Body of pancreas (tissue), 4 donors: Measurements from ENCODE around the gene ARHGAP24. TPM values are rescaled to one million over a fixed set of nuclear protein-coding genes. Genes with fewer than 3 reads are reported as not detected.

Experiments used
- ATAC-seq: fragments of 150-250 bp; one replicate; pipeline ENCODE4 v1.9.1; 2016
- DNase-seq, 4 donors: peaks; one replicate each; pipeline ENCODE4 v3.0.0-alpha.2; 2019
- H3K27ac ChIP-seq, 4 donors: fragments of 200-600 bp; sonication (generic); 1 replicate in 3 of 4; 2 replicates in 1 of 4; pipeline versions ENCODE4 v1.5.1 to v1.6.1; 2016 to 2019; ENCODE audit warnings: mild to moderate bottlenecking in 1 of 4, mixed read lengths in 1 of 4, moderate library complexity in 1 of 4
- H3K27me3 ChIP-seq, 2 donors: fragments of 200-600 bp; sonication (generic); one replicate each; pipeline ENCODE4 v1.6.0; 2016; ENCODE audit warnings: mild to moderate bottlenecking in 1 of 2
- H3K36me3 ChIP-seq, 2 donors: fragments of 200-600 bp; sonication (generic); replicated peaks in 1 of 2; 2 replicates each; pipeline ENCODE4 v1.5.1; 2016; ENCODE audit warnings: low read depth in 2 of 2; ENCODE audit not compliant: insufficient read depth in 1 of 2
- H3K4me1 ChIP-seq: fragments of 200-600 bp; sonication (generic); one replicate; pipeline ENCODE4 v1.6.0; 2016
- H3K4me3 ChIP-seq, 2 donors: fragments of 200-600 bp; sonication (generic); 1 replicate in 1 of 2; 2 replicates in 1 of 2; pipeline ENCODE4 v1.5.1; 2016 to 2019
- H3K9me3 ChIP-seq, 3 donors: fragments of 200-600 bp; sonication (generic); 1 replicate in 2 of 3; 2 replicates in 1 of 3; pipeline ENCODE4 v1.5.1; 2016
- POLR2A ChIP-seq, 3 donors: fragments of 450-650 bp; IDR thresholded peaks; one replicate each; pipeline ENCODE4 v1.6.1; 2016; ENCODE audit warnings: antibody characterized with exemption in 3 of 3, mild to moderate bottlenecking in 2 of 3
- WGBS, 2 donors: methylation state at CpG; one replicate each; pipeline ENCODE4 v1.1.5; 2017; 5-methylcytosine and 5-hydroxymethylcytosine counted together
- intact Hi-C: fragments of 100-400 bp; cut with DNase I; formaldehyde crosslinking; loops from one replicate; pipeline ENCODE4 v1.15.1; 2023
- total RNA-seq, 2 donors: library from RNA; depleted of rRNA; stranded (reverse); fragments of >200 nt; gene quantifications; one replicate each; pipeline ENCODE4 v1.1.0, GENCODE V29; 2016
- TF ChIP-seq, protein P1 (sequence below), 7 experiments: fragments of 450-650 bp in 4 of 7; fragments of 200-600 bp in 3 of 7; sonication (generic) in 3 of 7; IDR thresholded peaks; one replicate each; pipeline ENCODE4 v1.5.1; 2016 to 2019; ENCODE audit warnings: antibody characterized with exemption in 7 of 7

Gene ARHGAP24
- total RNA-seq, 2 donors from 2014 or later: 43.3 to 113 TPM

DNA sequence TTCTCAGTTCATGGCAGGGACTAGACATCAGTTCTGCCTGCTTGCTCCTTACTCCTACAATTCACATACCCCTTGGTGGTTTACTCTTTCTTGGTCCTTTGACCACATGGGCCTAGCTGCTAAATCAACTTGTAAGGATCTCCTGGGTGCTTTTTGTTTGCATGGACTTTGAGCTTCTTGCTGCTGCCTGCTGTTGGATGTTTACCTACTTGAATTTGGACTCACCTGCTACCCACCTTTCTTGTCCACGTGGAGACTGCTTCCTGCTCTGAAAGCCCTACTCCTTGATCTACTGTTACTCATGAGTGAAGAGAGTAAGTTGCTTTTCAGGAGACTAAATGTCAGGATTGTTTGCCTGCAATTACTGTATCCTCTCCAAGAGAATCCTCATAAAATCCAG is 15.2 kb upstream of the ARHGAP24 start:
- WGBS, 2 donors: 13 to 26% methylated on average over 1 of the region's 1 CpG
- intact Hi-C loops: no loop called here
- ATAC-seq: peak; percentile 92

DNA sequence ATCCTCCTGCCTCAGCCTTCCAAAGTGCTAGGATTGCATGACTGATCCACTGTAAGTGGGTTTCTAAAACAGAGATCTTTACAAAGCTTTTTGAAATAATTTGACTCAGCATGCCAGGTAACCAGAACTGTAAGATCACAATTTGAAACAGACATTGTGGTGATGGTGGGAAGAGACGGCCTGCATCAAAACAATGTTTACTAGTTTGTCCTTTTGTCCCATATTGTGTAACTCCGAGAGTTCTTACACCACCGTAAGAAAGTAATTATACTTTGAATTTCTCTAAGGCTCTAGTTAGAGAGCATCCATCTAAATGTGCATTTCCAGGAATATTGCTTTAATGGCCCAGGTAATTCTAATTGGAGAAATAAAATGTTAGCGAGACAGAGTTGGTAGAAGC is 594 bp upstream of the ARHGAP24 start:
- intact Hi-C loops: no loop called here
- Histone ChIP-seq H3K9me3 (no peaks in the 10 kb centered on the region), H3K36me3 (no peaks in the 10 kb centered on the region), H3K4me3 (no peak overlapping the region), H3K4me1 (peaks cover 21% of the 10 kb centered on the region), H3K27ac (peak overlapping the region; percentile 36 to 95 (median 88)), H3K27me3 (no peaks in the 10 kb centered on the region)
- ATAC-seq (no peak), DNase-seq (no peak)
- 32 to 37% methylated on average over 4 of the region's 4 CpGs for WGBS, 2 donors
- TF ChIP-seq POLR2A (IDR thresholded peaks at IDR 0.05): no peak
- TF ChIP-seq, protein P1, sequence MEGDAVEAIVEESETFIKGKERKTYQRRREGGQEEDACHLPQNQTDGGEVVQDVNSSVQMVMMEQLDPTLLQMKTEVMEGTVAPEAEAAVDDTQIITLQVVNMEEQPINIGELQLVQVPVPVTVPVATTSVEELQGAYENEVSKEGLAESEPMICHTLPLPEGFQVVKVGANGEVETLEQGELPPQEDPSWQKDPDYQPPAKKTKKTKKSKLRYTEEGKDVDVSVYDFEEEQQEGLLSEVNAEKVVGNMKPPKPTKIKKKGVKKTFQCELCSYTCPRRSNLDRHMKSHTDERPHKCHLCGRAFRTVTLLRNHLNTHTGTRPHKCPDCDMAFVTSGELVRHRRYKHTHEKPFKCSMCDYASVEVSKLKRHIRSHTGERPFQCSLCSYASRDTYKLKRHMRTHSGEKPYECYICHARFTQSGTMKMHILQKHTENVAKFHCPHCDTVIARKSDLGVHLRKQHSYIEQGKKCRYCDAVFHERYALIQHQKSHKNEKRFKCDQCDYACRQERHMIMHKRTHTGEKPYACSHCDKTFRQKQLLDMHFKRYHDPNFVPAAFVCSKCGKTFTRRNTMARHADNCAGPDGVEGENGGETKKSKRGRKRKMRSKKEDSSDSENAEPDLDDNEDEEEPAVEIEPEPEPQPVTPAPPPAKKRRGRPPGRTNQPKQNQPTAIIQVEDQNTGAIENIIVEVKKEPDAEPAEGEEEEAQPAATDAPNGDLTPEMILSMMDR (IDR thresholded peaks at IDR 0.05): no peak

More for the DNA sequence above, 15.2 kb upstream of the ARHGAP24 start:
- Histone ChIP-seq H3K4me3 (no peak overlapping the region), H3K9me3 (no peaks in the 10 kb centered on the region), H3K27ac (peak overlapping the region in 3 of 4 donors; percentile 47 to 62 (median 49)), H3K27me3 (no peaks in the 10 kb centered on the region), H3K4me1 (peaks cover 27% of the 10 kb centered on the region), H3K36me3 (no peaks in the 10 kb centered on the region)
- no peak for TF ChIP-seq POLR2A (IDR thresholded peaks at IDR 0.05)
- TF ChIP-seq, protein P1 (IDR thresholded peaks at IDR 0.05): no peak
- peak; percentile 50 to 83 (median 70) for DNase-seq

DNA sequence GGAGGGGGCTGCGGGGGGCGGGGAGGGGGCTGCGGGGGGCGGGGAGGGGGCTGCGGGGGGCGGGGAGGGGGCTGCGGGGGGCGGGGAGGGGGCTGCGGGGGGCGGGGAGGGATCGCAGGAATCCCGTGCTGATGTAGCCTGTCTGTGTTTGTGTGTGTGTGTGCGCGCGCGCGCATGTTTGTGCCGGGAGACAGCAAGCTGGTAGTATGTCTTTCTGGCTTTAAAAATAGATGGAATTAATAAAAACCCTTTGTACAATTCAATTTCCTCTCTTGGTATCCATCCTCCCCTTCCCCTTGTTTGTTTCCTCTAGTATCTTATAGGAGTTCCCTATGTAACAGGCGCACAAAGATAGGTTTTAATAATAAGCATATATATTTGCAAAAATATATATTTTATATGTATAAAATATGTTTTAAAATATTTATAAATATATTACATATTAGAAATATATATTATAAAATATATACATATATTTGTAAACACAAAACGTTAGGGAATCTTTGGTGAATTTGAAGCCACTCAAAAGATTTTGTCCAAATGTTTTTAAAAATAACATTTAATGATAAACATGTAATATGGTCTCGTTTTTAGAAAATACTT is 782 bp downstream of the ARHGAP24 start:
- TF ChIP-seq POLR2A (IDR thresholded peaks at IDR 0.05): no peak
- TF ChIP-seq, protein P1 (IDR thresholded peaks at IDR 0.05): no peak
- H3K4me1 ChIP-seq: peaks cover 27% of the 10 kb centered on the region
- H3K27ac ChIP-seq: peak overlapping the region; percentile 84 to 95 (median 91)
- H3K4me3 ChIP-seq: peak overlapping the region; percentile 42 to 52
- H3K36me3 ChIP-seq: no peaks in the 10 kb centered on the region
- ATAC-seq: no peak
- H3K27me3 ChIP-seq: no peaks in the 10 kb centered on the region
- intact Hi-C loops: no loop called here
- 3 to 4% methylated on average over 11 to 14 of the region's 21 CpGs for WGBS, 2 donors
- H3K9me3 ChIP-seq: no peaks in the 10 kb centered on the region
- peak; percentile 37 to 64 (median 43) for DNase-seq

DNA sequence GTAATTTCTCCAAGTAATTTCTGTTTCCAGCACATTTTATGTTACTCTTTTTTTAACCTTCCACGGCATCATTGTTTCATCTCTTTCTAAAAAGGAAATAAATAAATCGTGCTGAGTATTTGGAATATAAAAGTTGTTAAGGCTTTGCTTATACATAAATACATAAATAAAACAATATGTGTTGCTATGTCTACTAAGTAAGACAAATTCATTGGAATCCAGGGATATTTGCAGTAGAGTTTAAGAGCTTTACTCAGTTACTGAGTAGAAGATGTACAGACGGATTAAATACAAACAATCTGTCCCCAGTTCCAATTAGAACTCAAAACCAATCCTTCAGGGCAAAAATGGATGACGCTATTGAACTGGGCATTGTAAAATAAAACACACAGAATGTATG is 1.4 kb downstream of the ARHGAP24 start:
- ATAC-seq: no peak
- peaks cover 27% of the 10 kb centered on the region for H3K4me1 ChIP-seq
- H3K27ac ChIP-seq: peak overlapping the region in 3 of 4 donors; percentile 30 to 95 (median 49)
- no peaks in the 10 kb centered on the region for H3K36me3 ChIP-seq
- DNase-seq: no peak
- H3K4me3 ChIP-seq: peak overlapping the region in 1 of 2 donors; percentile 9
- intact Hi-C loops: no loop called here
- no peaks in the 10 kb centered on the region for H3K27me3 ChIP-seq
- no peaks in the 10 kb centered on the region for H3K9me3 ChIP-seq
- WGBS, 2 donors: 32 to 40% methylated on average over 4 of the region's 4 CpGs
- TF ChIP-seq, protein P1 (IDR thresholded peaks at IDR 0.05): no peak
- TF ChIP-seq POLR2A (IDR thresholded peaks at IDR 0.05): no peak

DNA sequence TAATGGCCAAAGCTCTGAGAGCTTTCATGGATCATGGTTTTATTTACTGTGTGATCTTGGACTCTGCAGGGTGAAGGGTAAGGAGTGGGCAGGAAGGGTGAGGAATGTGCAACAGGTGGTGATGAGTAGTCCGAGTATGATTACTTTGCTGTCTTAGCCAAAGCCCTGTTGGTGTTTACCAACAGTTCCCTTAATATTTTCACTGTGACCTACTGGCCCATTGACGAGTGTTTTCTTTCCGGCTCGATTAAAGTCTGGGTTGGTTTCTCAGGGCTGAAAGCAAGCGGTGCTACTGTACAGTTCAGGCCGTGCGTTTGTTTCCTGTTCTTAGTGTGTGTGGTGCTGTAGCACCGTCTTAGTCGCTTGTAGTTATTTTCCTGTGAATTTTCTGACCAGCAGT is 2.6 kb downstream of the ARHGAP24 start:
- TF ChIP-seq, protein P1 (IDR thresholded peaks at IDR 0.05): no peak
- peak in 1 of 3 donors; percentile 11 for TF ChIP-seq POLR2A (IDR thresholded peaks at IDR 0.05)
- Histone ChIP-seq H3K4me1 (peaks cover 36% of the 10 kb centered on the region), H3K36me3 (no peaks in the 10 kb centered on the region), H3K4me3 (no peak overlapping the region), H3K9me3 (no peaks in the 10 kb centered on the region), H3K27me3 (no peaks in the 10 kb centered on the region), H3K27ac (peak overlapping the region; percentile 30 to 95 (median 56))
- intact Hi-C loops: no loop called here
- 48 to 52% methylated on average over 9 of the region's 9 CpGs for WGBS, 2 donors
- ATAC-seq (no peak), DNase-seq (peak in 1 of 4 donors; percentile 45)
